ENCODE results near the gene DDX10.

DDX10 gene

DNA sequence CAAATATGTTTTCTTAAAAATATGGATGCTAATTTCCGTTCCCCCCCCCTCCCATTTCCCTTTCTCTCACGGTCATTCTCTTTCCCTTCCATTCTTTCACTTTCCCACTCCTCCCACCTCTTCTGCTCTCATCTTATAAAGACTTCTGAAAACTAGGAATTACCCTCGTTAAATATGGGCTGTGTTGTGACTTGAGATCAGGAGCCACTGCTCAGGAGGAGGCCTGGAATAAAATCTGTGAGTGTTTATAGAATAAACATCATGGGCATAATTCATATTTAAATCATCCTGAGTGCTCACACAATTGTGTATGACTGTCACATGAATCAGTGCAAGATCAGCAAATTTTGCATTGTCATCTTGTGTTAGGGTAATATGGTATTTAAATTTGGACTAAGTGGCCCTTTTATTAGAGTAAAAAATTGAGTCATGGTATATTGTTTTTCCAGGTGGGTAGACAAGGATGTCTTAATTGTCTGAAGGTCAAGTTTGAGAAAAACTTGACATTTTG, 208.0 kb downstream of the DDX10 start:
- no peak for DNase-seq (ENCODE audit: low read depth)

DNA sequence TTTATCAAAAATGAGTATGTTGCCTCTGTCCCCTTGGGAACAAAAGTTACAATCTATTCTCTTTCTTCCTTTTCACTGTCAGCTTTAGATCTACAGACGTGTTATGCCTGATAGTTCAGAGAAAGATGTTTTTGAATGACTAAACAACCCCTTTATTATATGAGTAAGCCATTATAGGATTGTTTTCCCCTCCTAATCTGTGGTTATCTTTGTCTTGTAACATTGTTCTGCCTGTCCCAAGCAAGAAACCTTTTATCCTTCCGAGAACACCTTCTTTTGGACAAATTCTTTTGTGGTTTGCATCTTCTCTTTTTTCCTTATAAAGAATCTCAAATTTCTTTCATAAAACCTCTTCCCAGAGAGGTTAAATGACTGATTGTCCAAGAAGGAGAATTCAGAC, 208.4 kb downstream of the DDX10 start:
- no peak for DNase-seq (ENCODE audit: low read depth)

DNA sequence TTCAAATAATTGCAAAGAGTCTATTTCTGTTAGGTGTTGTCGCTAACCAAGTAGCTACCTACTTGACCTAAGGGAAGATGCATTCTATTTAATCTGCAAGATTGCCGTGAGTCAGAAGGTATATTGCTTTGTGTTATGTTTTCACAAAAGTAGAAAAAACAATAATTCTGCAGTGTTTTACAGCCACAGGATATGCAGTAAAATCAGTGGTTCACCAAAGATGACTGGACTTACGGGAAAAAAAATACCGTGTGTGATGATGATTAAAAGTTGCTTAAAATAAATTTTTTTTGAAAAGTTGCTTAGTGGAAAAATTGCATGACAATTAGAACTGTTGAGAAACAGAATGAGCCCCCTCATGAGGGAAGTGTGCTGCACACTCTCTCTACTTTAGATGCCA, 209.1 kb downstream of the DDX10 start:
- no peak for DNase-seq (ENCODE audit: low read depth)

DNA sequence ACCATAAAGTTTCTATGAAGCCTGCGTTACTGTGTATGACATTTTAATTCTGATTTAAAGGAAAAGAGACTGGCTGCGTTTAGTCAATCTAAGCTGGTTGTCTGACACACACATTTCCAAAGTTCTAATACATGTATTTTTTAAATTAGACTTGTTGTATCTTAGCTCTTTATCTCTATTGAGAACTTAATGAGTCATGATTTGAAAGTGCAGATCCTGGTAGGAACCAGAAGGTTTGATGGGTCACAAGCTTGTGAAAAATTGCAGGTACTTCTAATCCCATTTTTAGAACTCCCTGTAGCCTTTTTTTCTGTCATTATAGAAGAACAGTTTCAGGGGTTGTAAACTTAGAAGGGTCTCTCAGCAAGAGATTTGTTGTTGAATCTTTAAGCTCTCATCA, 210.3 kb downstream of the DDX10 start:
- no peak for DNase-seq (ENCODE audit: low read depth)

DNA sequence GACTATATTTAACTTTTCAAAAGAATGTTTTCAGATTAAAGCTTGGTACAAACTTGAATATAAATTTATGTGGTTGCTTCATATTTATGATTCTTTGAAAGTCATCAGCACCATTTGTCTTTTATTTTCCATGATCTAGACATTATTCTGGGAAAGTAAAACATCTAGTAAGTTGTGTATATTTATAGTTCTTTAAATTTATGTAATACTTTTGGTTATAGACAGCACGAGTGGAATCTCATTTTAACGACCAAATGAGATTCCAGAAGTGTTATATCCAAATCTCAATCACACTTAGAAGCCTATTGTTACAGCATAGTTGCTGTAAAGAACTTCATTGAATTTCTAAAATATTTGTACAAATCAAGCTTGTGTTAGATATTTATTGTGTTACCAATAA, 212.3 kb downstream of the DDX10 start:
- DNase-seq (ENCODE audit: low read depth), result no peak

DNA sequence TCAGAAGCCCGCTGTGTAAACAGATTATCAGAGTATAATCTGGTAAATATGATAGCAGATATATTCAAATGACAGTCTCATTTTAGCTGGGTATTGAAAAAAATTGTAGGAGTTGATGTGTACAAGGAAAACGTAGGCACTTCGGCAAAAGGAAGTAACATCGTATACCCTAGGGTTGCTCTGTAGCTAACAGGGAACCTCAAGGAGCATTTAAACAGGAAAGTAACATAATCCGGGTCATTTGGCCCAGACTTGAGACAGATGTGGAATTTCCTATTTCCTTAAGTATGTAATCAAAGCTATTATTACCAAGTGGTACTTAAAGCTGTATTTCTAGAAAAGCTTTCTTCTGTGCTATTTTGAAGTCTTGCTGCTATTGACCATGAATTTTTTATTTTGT, 215.6 kb downstream of the DDX10 start:
- no peak for DNase-seq (ENCODE audit: low read depth)

DNA sequence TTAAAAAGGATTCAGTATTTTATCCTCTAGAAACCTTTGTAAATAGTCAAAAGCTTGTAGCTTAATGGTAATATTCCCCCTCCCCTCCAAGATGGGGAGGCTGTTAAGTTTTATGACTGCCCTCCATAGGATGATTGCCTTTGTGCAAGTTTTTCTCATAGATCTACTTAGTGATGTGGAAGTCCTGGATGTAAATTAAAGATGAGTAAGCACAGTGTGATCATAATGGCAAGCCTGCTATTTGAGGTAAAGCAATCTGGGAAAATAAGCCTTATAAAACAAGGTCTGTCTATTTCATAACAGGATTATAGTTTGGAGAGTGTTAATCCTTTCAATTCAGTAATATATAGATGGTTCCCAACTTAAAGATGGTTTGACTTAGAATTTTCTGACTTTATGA, 216.3 kb downstream of the DDX10 start:
- no peak for DNase-seq (ENCODE audit: low read depth)

DNA sequence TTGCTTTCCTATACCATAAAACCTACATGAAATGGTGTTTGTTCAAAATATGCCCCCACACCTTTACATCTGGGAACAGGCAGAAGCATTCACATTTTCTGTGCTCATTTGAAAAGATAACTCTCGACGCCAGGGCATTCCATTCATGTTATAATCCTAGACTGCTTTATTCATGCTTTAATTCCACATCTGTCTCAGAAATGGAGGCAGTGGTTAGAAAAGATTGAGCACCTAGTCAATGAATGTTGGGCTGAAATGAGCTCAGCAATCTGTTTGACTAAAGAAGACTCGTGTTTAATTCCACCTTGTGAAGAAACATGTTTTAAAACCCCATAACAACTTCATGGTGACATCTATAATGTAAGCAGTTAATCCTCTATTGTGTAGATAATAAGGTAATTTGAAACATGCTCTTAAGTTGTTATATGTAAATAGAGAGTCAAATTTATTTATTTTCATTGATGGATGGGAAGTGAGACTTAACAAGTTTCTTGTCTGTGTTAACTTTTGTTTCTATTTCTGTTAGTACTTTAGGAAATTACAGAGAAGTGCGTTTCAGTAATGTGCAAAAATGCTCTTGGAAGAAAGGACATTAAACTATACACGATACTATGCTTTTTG, 217.5 kb downstream of the DDX10 start:
- no peak for DNase-seq (ENCODE audit: low read depth)

DNA sequence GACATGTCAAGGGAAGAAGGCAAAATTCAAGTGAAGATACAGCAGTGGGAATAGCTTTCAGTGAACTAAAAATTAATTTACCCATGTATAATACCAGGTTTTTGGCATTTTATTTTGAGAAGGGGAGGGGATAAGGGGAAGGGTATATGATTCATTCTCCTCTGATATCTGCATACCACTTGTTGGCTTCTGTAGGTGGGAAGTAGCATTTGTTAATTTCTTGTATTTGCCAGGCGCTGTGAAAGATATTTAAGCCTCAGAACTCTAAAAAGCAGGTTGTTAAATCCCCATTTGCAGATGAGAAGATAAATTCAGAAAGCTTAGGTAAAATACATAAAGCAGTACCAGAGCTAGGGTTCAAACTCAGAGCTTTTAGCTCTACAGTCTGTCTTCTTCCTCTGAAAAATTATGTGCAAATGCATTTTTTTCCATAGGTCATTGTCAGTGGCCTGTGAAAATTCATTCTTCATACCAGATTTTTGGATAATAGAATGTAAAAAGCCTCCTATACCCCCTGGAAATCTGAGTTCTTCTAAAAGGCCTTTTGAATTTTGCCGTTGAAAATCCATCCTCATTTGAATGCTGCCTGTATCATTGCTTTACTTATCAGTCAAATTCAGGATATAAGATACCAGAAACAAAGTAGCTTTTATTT, 221.3 kb downstream of the DDX10 start:
- DNase-seq (ENCODE audit: low read depth), result no peak

DNA sequence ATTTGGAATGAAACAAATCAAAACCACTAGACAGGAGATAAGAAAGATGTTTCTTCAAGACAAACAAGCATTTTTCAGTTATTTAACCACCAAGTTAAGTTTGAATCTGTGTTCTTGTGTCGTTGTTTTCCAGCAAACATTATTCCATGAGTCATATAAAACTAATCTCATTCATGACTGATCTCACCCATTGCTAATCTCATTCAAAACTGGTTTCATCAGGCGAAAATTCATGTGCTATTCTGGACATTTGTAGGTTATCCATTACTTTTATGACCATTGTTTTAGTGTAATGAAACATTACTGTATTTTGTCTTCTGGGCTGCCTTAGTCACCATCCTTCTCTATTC, 221.8 kb downstream of the DDX10 start:
- no peak for DNase-seq (ENCODE audit: low read depth)

DNA sequence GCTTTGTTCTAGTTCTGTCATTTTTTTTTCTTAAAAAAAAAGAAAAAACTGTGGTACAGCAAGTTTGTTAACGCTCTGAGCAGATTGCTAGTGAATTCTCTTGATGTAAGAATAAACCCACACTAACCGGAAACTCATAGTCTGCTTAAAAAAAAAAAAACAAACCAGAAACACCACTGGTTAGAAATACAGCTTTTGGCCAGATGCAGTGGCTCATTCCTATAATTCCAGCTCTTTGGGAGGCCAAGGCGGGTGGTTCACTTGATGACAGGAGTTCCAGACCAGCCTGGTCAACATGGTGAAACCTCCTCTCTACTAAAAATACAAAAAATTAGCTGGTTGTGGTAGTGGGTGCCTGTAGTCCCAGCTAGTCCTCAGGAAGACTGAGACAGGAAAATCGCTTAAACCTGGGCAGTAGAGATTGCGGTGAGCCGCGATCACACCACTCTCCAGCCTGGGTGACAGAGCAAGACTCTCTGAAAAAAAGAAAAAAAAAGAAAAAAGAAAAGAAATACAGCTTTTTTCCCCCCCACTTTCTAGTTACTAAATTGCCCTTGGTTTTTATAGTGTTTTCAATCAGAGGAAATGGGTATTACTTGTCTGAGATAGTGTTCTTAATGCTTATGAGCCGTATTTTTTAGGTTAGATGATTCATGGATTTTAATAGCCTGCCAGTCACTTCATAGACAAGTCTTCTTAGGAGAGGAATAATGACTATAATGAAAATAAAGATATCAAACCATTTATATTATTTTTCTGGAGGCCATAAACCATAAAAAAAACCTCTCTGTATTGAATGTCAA, 222.8 kb downstream of the DDX10 start:
- peak; percentile 9 for DNase-seq (ENCODE audit: low read depth)

DNA sequence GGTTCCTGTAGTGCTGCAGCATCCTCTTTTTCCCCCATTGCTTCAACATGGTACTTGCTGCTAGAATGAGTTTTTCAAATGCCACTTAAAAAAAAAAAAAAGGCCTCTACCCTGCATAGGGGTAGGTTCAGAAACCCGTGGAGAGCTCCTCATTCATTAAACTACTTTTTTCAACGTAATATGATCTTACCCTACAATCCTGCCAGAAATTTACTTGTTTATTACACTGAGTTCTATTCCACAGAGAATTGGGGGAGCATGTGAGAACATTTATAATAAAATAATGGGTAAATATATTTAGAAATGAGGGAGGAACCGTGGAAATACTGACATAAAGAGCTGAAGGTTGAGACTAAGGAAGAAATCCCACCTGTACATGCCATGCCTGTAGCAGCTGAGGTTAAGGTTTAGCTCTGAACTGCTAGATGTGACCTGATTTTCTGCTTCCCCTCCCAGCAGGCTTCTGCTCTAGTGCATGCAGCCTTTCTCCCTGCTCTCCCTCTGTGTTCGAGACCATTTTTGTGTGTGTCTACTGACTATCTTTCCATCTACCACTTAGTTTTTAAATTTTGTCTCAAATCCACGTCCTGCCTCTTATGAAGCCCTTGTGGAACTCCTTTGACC, 225.7 kb downstream of the DDX10 start:
- no peak for DNase-seq (ENCODE audit: low read depth)

DNA sequence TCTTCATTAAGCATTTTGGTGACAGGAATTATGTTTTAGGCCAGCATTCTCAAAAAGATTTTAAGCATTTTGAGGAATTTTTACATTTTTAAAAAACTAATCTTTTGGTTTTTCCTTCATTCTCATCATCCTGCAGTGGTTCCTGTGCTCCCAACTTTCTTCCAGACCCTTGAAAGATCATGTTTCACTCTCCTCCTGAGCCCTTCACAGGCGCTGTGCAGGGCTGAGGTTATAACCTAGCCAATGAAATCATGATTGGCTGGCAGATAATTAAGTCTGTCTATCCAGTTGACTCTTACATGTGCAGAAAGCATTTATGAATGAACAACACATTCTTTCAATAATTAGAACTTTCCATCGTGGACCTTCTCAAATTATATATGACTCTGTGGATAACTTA, 226.3 kb downstream of the DDX10 start:
- DNase-seq (ENCODE audit: low read depth), result no peak

DNA sequence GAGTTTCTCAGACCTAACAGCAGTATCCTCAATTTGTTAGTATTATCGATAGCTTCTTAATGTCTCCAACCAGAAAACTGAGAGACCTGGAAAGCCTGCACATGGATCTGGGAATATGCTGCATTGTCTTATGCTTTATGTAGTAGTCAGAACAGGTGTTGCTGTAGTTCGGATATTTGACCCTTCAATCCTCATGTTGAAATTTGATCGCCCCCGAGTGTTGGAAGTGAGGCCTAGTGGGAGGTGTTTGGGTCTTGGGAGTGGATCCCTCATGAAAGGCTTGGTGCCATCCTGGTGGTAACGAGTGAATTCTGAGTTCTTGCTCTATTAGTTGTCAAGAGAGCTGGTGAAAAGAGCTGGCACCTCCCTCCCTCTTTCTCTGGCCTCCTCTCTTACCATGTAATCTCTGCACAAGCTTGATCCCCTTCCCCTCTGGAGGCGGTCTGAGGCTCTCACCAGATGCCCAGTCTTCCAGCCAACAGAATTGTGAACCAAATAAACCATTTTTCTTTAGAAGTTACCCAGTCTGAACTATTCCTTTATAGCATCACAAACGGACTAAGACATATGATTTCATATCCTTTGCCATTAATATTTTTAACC, 227.1 kb downstream of the DDX10 start:
- no peak for DNase-seq (ENCODE audit: low read depth)

DNA sequence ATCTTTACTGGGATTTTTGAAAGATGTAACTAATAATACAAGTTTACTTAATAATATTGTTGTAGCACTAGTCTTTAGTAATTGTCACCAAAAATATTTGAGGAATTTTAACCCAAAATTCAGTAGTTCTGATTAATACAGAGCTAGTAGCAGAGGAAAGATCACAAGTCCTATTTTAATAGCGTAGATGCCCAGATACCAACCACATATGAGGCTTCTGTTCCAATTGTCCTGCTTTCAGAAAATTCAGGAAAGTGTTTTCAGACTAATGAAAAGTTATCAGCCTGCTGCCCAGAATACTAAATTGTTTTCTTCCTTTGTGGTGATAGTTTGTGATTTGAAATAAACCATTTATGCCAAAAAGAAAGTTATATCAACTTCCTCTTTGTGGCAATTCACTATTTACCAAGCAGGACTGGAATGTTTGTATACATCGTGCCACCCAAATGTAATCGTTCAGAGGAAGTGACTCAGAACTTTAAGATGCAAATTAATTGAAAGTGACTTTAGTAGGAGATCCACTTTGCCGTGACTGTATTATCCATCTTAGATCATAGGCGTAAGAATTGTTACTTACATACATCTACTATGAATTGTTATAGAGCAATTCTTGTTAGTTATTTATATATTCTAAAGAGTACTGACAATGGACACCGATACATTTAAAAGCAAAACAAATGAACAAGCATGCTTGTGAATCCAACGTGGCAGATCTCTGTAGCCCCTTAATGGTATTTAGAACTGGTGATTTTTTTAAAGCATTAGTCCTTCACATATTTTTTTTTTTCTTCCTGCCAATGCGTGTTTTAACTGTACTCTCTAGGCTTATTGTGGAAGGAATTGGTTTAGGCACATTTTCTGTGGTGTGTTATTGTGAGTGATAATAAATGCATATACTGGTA, 231.0 kb downstream of the DDX10 start:
- DNase-seq (ENCODE audit: low read depth), result no peak

DNA sequence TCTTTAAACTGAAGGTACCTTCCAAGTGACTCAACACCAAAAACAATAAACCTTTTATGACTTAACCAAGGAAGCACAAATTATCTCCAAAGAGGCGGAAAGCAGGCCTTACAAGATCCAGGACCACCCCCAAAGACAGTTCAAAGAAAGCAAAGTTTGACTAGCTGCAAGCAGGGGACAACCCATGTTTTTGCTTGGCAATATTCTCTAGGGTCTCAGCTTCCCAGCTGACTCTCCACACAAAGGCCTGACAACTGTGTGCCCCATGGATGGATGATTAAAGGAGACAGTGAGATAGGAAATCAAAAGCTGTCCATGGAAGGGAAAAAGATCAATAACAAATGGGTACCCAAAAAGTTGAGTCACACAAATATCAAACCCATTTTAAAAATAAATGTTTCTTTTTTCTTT, 232.2 kb downstream of the DDX10 start:
- no peak for DNase-seq (ENCODE audit: low read depth)

DNA sequence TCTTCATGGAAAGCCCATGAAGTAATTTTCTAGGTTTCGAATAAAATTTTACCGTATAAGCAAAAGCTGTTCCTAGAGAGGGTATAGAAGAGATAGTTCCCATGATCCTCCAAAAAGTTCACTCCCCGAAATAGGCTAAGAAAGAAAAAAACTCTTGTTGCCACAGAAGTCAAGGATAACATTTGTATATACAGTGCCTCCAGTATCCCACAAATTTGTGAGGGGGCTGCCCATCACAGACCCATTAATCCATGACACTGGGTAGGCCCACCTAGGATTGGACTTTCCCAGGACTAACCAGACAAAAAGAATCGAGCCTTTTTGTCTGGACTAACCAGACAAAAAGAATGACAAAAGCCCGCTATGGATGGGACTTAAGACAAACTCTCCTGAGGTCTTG, 233.0 kb downstream of the DDX10 start:
- DNase-seq (ENCODE audit: low read depth), result no peak

DNA sequence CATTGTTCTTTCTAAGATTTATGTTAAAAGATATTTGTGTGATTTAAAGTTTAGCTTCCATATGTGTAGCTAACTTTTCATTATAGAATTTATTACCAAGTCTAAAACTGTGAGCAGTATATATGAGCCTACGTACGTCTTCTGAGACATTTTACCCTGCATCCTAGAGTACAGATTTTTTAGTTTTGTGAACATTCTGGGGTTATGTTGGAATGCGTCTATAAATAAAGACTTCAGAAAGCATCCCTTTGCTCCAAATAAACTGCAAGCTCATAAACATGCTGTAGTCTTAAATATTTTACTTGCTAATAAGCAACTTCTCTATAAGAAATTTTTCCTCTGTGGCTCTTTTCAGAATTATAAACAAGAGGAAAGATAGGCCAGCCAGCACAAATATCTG, 236.5 kb downstream of the DDX10 start:
- no peak for DNase-seq (ENCODE audit: low read depth)

DNA sequence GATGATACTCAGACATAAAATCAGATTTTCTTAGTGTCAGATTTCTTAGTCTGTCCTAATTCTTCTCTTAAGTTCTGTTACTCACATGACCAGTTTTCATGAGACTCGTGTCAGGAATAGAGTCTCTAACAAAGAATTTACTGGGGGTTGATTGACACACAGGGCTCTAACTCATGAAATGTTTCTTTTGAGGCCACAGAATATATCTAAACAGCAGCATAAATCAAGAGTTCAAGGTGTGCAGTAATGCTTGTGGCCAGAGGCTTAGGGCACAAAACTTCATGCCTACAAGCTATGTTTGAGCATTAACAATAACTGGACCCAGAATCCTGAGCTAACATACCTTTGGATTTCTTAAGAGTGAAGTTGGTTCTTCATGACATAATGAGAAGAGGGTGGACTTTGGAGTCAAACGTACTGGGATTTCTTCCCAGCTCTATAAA, 237.2 kb downstream of the DDX10 start:
- DNase-seq (ENCODE audit: low read depth), result no peak

DNA sequence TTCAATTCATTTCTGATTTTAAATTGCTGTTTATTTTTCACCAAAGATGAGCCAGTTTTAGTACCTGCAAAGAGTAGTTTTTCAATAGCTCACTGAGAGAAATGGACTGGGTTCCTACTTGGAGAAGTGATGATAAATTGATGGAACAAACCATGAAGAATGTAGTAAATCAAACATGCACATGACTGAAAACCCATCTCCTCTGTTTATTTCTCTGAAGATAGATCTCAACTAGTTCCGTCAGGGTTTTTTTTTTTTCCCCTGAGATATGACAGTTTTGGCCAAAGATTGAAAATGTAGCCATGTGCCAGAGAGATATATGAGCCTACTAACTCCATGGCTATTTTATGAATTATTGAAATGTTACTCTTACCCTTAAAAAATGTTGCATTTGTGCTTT, 239.6 kb downstream of the DDX10 start:
- DNase-seq (ENCODE audit: low read depth), result no peak

DNA sequence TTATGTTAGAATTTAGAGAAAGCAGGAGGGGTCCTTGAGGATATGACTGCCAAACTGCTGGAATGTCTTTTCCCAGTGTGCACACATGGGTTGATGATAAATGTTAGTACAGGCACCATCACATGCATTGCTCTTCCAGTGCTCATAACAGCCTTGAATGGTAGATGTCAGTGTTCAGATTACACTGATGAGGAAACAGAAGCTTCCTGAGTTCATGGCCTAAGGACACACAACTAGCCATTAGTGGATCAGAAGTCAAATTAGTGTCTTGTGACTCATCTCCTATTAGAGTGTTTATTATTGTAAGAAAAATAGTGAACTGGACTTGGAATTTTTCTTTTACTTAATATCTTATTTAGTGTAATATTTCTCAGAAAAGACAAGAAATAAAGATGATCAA, 241.5 kb downstream of the DDX10 start:
- no peak for DNase-seq (ENCODE audit: low read depth)
